ENCODE data around the gene SHCBP1.
"Not testable (repeated sequence)": the region's sequence is repeated elsewhere in the genome, so short reads cannot be mapped to it uniquely, and the experiment has no call there.

The SHCBP1 gene

DNA sequence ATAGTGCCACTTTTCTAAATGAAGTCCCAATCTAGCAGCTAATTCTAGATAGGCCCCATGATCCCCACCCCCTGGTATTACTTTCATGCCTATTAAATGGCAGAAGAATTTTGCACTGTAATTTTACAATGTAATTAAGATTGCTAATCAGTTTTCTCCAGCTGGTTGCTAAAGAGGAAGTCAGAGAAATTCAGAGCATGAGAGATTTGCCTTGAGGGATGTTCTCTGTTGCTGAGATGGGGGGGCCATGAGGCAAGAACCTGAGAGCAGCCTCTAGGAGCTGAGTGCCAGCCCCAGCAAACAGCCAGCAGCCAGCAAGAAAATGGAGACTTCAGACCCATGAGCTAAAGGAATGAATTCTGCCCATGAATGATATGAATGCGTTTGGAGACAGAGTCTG lies 38.9 kb downstream of the SHCBP1 start:
- FAIRE-seq: no peak

DNA sequence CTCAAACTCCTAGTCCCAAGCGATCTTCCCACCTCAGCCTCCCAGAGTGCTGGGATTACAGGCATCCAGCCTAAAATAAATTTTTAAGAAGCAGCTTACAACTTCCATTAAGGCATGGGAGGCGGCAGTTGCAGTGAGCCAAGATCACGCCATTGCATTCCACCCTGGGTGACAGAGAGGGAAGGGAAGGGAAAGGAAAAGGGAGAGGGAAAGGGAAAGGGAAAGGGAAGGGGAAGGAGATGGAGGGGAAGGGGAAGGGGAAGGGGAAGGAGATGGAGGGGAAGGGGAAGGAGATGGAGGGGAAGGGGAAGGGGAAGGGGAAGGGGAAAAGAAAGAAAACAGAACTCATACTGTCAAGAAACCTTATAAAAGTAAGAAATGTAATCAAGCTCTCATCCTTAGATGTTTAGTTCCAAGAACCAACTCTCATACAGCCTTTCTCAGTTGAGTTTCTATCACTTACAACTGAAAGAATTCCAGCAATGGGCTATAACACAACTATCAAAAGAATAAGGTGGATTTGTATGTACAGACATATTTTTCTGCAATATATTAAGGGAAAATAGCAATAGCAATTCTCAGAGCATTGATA lies 43.1 kb downstream of the SHCBP1 start:
- DNase-seq (ENCODE audit: insufficient read length, low spot score) (no peak), FAIRE-seq (no peak)
- TF ChIP-seq TAF1 (IDR thresholded peaks at IDR 0.05; ENCODE audit: low read depth, low read length) (no peak), POLR2A (IDR thresholded peaks at IDR 0.05; ENCODE audit: low read depth, low read length) (no peak), PAX5 (IDR thresholded peaks at IDR 0.05; ENCODE audit: insufficient read depth, low read length, severe bottlenecking) (no peak), POLR2AphosphoS5 (IDR thresholded peaks at IDR 0.05; ENCODE audit: low read depth, low read length) (no peak), POU2F2 (IDR thresholded peaks at IDR 0.05; ENCODE audit: low read depth, low read length) (no peak), SPI1 (IDR thresholded peaks at IDR 0.05; ENCODE audit: low read depth, low read length) (no peak)

More for the DNA sequence above, 38.9 kb downstream of the SHCBP1 start:
- TF ChIP-seq POLR2AphosphoS5 (IDR thresholded peaks at IDR 0.05; ENCODE audit: low read depth, low read length): no peak
- TF ChIP-seq POU2F2 (IDR thresholded peaks at IDR 0.05; ENCODE audit: low read depth, low read length): no peak
- TF ChIP-seq TAF1 (IDR thresholded peaks at IDR 0.05; ENCODE audit: low read depth, low read length): no peak
- TF ChIP-seq PAX5 (IDR thresholded peaks at IDR 0.05; ENCODE audit: insufficient read depth, low read length, severe bottlenecking): no peak
- TF ChIP-seq SPI1 (IDR thresholded peaks at IDR 0.05; ENCODE audit: low read depth, low read length): no peak
- no peak for TF ChIP-seq POLR2A (IDR thresholded peaks at IDR 0.05; ENCODE audit: low read depth, low read length)
- no peak for DNase-seq (ENCODE audit: insufficient read length, low spot score)

GRCh38 chr16:46573834-46574159 lies 47.4 kb downstream of the SHCBP1 start:
- TF ChIP-seq TAF1 (IDR thresholded peaks at IDR 0.05; ENCODE audit: low read depth, low read length): no peak
- no peak for TF ChIP-seq POU2F2 (IDR thresholded peaks at IDR 0.05; ENCODE audit: low read depth, low read length)
- TF ChIP-seq SPI1 (IDR thresholded peaks at IDR 0.05; ENCODE audit: low read depth, low read length): no peak
- no peak for TF ChIP-seq POLR2AphosphoS5 (IDR thresholded peaks at IDR 0.05; ENCODE audit: low read depth, low read length)
- no peak for TF ChIP-seq PAX5 (IDR thresholded peaks at IDR 0.05; ENCODE audit: insufficient read depth, low read length, severe bottlenecking)
- no peak for TF ChIP-seq POLR2A (IDR thresholded peaks at IDR 0.05; ENCODE audit: low read depth, low read length)
- DNase-seq (ENCODE audit: insufficient read length, low spot score): no peak
- no peak for FAIRE-seq

GRCh38 chr16:46573008-46573833 lies 48.0 kb downstream of the SHCBP1 start:
- no peak for FAIRE-seq
- no peak for DNase-seq (ENCODE audit: insufficient read length, low spot score)
- no peak for TF ChIP-seq SPI1 (IDR thresholded peaks at IDR 0.05; ENCODE audit: low read depth, low read length)
- TF ChIP-seq PAX5 (IDR thresholded peaks at IDR 0.05; ENCODE audit: insufficient read depth, low read length, severe bottlenecking): no peak
- no peak for TF ChIP-seq POLR2A (IDR thresholded peaks at IDR 0.05; ENCODE audit: low read depth, low read length)
- no peak for TF ChIP-seq TAF1 (IDR thresholded peaks at IDR 0.05; ENCODE audit: low read depth, low read length)
- TF ChIP-seq POLR2AphosphoS5 (IDR thresholded peaks at IDR 0.05; ENCODE audit: low read depth, low read length): no peak
- TF ChIP-seq POU2F2 (IDR thresholded peaks at IDR 0.05; ENCODE audit: low read depth, low read length): no peak

- no peak for DNase-seq (ENCODE audit: insufficient read length, low spot score)
- FAIRE-seq: no peak
- TF ChIP-seq SPI1 (IDR thresholded peaks at IDR 0.05; ENCODE audit: low read depth, low read length) (no peak), POU2F2 (IDR thresholded peaks at IDR 0.05; ENCODE audit: low read depth, low read length) (no peak), PAX5 (IDR thresholded peaks at IDR 0.05; ENCODE audit: insufficient read depth, low read length, severe bottlenecking) (no peak), POLR2A (IDR thresholded peaks at IDR 0.05; ENCODE audit: low read depth, low read length) (no peak), POLR2AphosphoS5 (IDR thresholded peaks at IDR 0.05; ENCODE audit: low read depth, low read length) (no peak), TAF1 (IDR thresholded peaks at IDR 0.05; ENCODE audit: low read depth, low read length) (no peak)
Observed at GRCh38 chr16:46569231-46569735, 51.9 kb downstream of the SHCBP1 start.

DNA sequence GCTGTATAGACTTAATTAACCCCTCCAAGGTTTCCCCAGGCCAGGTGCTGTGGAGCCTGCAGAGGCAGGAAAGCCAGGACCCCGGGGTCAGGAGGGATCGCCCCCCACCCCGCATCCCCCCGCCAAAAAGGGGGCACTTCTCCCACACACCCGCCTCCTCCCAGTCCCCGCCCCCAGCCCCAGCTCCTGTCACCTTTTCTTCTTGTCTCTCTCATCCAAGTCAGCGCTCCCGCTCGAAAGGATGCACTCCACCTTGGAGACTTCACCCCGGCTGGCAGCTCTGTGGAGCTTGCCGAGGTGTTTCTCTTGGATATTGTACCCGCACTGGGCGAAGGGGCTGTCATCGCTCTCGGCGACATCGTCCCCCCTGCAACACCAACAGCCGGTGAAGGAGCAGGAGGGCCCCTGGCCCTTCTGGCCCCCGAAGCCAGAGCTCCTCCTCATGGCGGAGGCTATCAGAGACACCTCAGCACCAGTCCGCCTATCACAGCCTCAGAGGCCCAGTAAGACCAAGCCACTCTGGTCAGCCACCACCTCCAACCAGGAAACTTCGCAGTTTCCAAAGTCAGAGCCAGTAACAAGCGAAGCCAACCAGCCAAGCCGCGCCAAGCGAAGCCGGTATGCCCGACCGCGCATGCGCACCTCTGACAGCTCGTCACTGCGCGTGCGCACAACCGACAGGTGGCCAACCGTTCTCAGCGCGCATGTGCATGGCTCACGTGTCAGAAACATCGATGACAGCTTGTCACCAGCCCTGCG lies 52.5 kb downstream of the SHCBP1 start:
- FAIRE-seq: no peak
- TF ChIP-seq SPI1 (IDR thresholded peaks at IDR 0.05; ENCODE audit: low read depth, low read length) (no peak), TAF1 (IDR thresholded peaks at IDR 0.05; ENCODE audit: low read depth, low read length) (no peak), POU2F2 (IDR thresholded peaks at IDR 0.05; ENCODE audit: low read depth, low read length) (no peak), POLR2A (IDR thresholded peaks at IDR 0.05; ENCODE audit: low read depth, low read length) (no peak), PAX5 (IDR thresholded peaks at IDR 0.05; ENCODE audit: insufficient read depth, low read length, severe bottlenecking) (no peak), POLR2AphosphoS5 (IDR thresholded peaks at IDR 0.05; ENCODE audit: low read depth, low read length) (no peak)
- no peak for DNase-seq (ENCODE audit: insufficient read length, low spot score)

- DNase-seq (ENCODE audit: insufficient read length, low spot score): no peak
- no peak for TF ChIP-seq PAX5 (IDR thresholded peaks at IDR 0.05; ENCODE audit: insufficient read depth, low read length, severe bottlenecking)
- TF ChIP-seq SPI1 (IDR thresholded peaks at IDR 0.05; ENCODE audit: low read depth, low read length): no peak
- no peak for TF ChIP-seq POU2F2 (IDR thresholded peaks at IDR 0.05; ENCODE audit: low read depth, low read length)
- no peak for FAIRE-seq
Observed at GRCh38 chr16:46562979-46563378, 58.2 kb downstream of the SHCBP1 start.

- FAIRE-seq: no peak
Observed at GRCh38 chr16:46558018-46558417, 63.2 kb downstream of the SHCBP1 start.

GRCh38 chr16:46555951-46556350 lies 65.2 kb downstream of the SHCBP1 start:
- FAIRE-seq: no peak
- no peak for TF ChIP-seq POU2F2 (IDR thresholded peaks at IDR 0.05; ENCODE audit: low read depth, low read length)
- no peak for TF ChIP-seq SPI1 (IDR thresholded peaks at IDR 0.05; ENCODE audit: low read depth, low read length)
- TF ChIP-seq POLR2AphosphoS5 (IDR thresholded peaks at IDR 0.05; ENCODE audit: low read depth, low read length): no peak
- no peak for TF ChIP-seq POLR2A (IDR thresholded peaks at IDR 0.05; ENCODE audit: low read depth, low read length)
- TF ChIP-seq TAF1 (IDR thresholded peaks at IDR 0.05; ENCODE audit: low read depth, low read length): no peak
- no peak for DNase-seq (ENCODE audit: insufficient read length, low spot score)

More at GRCh38 chr16:46558018-46558417, 63.2 kb downstream of the SHCBP1 start:
- TF ChIP-seq PAX5 (IDR thresholded peaks at IDR 0.05; ENCODE audit: insufficient read depth, low read length, severe bottlenecking) (no peak), POLR2AphosphoS5 (IDR thresholded peaks at IDR 0.05; ENCODE audit: low read depth, low read length) (no peak), POU2F2 (IDR thresholded peaks at IDR 0.05; ENCODE audit: low read depth, low read length) (no peak), SPI1 (IDR thresholded peaks at IDR 0.05; ENCODE audit: low read depth, low read length) (no peak), TAF1 (IDR thresholded peaks at IDR 0.05; ENCODE audit: low read depth, low read length) (no peak), POLR2A (IDR thresholded peaks at IDR 0.05; ENCODE audit: low read depth, low read length) (no peak)
- DNase-seq (ENCODE audit: insufficient read length, low spot score): no peak

GRCh38 chr16:46554435-46554834 lies 66.7 kb downstream of the SHCBP1 start:
- not testable (repeated sequence) for DNase-seq (ENCODE audit: insufficient read length, low spot score)
- FAIRE-seq: peak; percentile 35

Data from GM12891 (cell line).